Measurements from ENCODE around the gene LILRA1. TPM values are rescaled to one million over a fixed set of nuclear protein-coding genes. Genes with fewer than 3 reads are reported as not detected.
"Not testable (repeated sequence)": the region's sequence is repeated elsewhere in the genome, so short reads cannot be mapped to it uniquely, and the experiment has no call there.

LILRA1 gene
- total and polyA plus RNA-seq, 4 experiments from 2014 or later = not detected

GRCh38 chr19:54554896-54555295, 38.5 kb upstream of the LILRA1 start:
- POLR2A ChIA-PET (ENCODE audit: partially characterized antibody) = no interaction called here
- intact Hi-C loops (cut with micrococcal nuclease) = no loop called here

GRCh38 chr19:54556194-54556593, 37.2 kb upstream of the LILRA1 start:
- POLR2A ChIA-PET (ENCODE audit: partially characterized antibody) = no interaction called here
- peaks cover 0 to 6% (median 5%) of the 10 kb centered on the region in 4 donors for H3K4me1 Mint-ChIP-seq
- H3K4me3 ChIP-seq (ENCODE audit: low read length in 2 of 2) = no peak overlapping the region
- intact Hi-C loops (cut with micrococcal nuclease) = no loop called here
- H3K9me3 Mint-ChIP-seq = peaks cover 0 to 5% (median 0%) of the 10 kb centered on the region in 8 donors
- CTCF ChIA-PET (ENCODE audit: partially characterized antibody) = no interaction called here
- H3K27me3 Mint-ChIP-seq = peaks cover 17 to 23% of the 10 kb centered on the region in 2 donors
- no peak overlapping the region for H3K4me3 Mint-ChIP-seq
- H3K36me3 Mint-ChIP-seq = no peaks in the 10 kb centered on the region
- no peak overlapping the region for H3K27ac ChIP-seq (ENCODE audit: low read depth, low read length)
- H3K9me3 ChIP-seq (ENCODE audit: control insufficient read depth in 1 of 2, low read length in 2 of 2) = no peaks in the 10 kb centered on the region
- H3K27ac Mint-ChIP-seq = no peak overlapping the region
- no peaks in the 10 kb centered on the region for H3K27me3 ChIP-seq (ENCODE audit: insufficient read depth, low read length)
- no peak for DNase-seq
- no peaks in the 10 kb centered on the region for H3K36me3 ChIP-seq (ENCODE audit: insufficient read depth, low read length)
- H3K4me1 ChIP-seq (ENCODE audit: insufficient read depth, low read length) = peaks cover 5% of the 10 kb centered on the region

More at GRCh38 chr19:54554896-54555295, 38.5 kb upstream of the LILRA1 start:
- CTCF ChIA-PET (ENCODE audit: partially characterized antibody) = no interaction called here
- Histone ChIP-seq H3K27ac (ENCODE audit: low read depth, low read length) (no peak overlapping the region), H3K4me3 (ENCODE audit: low read length in 2 of 2) (no peak overlapping the region), H3K9me3 (ENCODE audit: control insufficient read depth in 1 of 2, low read length in 2 of 2) (no peaks in the 10 kb centered on the region), H3K27me3 (ENCODE audit: insufficient read depth, low read length) (no peaks in the 10 kb centered on the region), H3K4me1 (ENCODE audit: insufficient read depth, low read length) (peaks cover 5% of the 10 kb centered on the region), H3K36me3 (ENCODE audit: insufficient read depth, low read length) (no peaks in the 10 kb centered on the region)
- Mint-ChIP-seq H3K27ac (no peak overlapping the region), H3K36me3 (no peaks in the 10 kb centered on the region), H3K27me3 (peaks cover 18 to 22% of the 10 kb centered on the region in 2 donors), H3K4me1 (peaks cover 0 to 7% (median 5%) of the 10 kb centered on the region in 4 donors), H3K4me3 (no peak overlapping the region), H3K9me3 (peaks cover 0 to 5% (median 0%) of the 10 kb centered on the region in 8 donors)
- DNase-seq = no peak

- H3K4me1 ChIP-seq (ENCODE audit: insufficient read depth, low read length) = no peaks in the 10 kb centered on the region
- Mint-ChIP-seq H3K36me3 (no peaks in the 10 kb centered on the region), H3K4me3 (no peak overlapping the region), H3K27me3 (peaks cover 11 to 14% of the 10 kb centered on the region in 2 donors), H3K9me3 (peaks cover 0 to 4% (median 0%) of the 10 kb centered on the region in 8 donors), H3K27ac (no peak overlapping the region), H3K4me1 (no peaks in the 10 kb centered on the region)
- no peaks in the 10 kb centered on the region for H3K36me3 ChIP-seq (ENCODE audit: insufficient read depth, low read length)
- no peaks in the 10 kb centered on the region for H3K9me3 ChIP-seq (ENCODE audit: control insufficient read depth in 1 of 2, low read length in 2 of 2)
- no peaks in the 10 kb centered on the region for H3K27me3 ChIP-seq (ENCODE audit: insufficient read depth, low read length)
- H3K27ac ChIP-seq (ENCODE audit: low read depth, low read length) = no peak overlapping the region
- intact Hi-C loops (cut with micrococcal nuclease) = no loop called here
- ChIA-PET CTCF (ENCODE audit: partially characterized antibody) (interaction anchor here (0.9 kb wide), 1 partner anchor 170 kb away, joined by 3 read pairs; no protein-coding TSS in a partner anchor), POLR2A (ENCODE audit: partially characterized antibody) (no interaction called here)
- no peak for DNase-seq
- no peak overlapping the region for H3K4me3 ChIP-seq (ENCODE audit: low read length in 2 of 2)
Measured at GRCh38 chr19:54558339-54558738, 35.1 kb upstream of the LILRA1 start.

GRCh38 chr19:54560881-54561385, 32.5 kb upstream of the LILRA1 start:
- Histone ChIP-seq H3K4me3 (ENCODE audit: low read length in 2 of 2) (no peak overlapping the region), H3K27ac (ENCODE audit: low read depth, low read length) (no peak overlapping the region), H3K9me3 (ENCODE audit: control insufficient read depth in 1 of 2, low read length in 2 of 2) (no peaks in the 10 kb centered on the region), H3K4me1 (ENCODE audit: insufficient read depth, low read length) (no peaks in the 10 kb centered on the region), H3K27me3 (ENCODE audit: insufficient read depth, low read length) (no peaks in the 10 kb centered on the region), H3K36me3 (ENCODE audit: insufficient read depth, low read length) (no peaks in the 10 kb centered on the region)
- no peak for DNase-seq
- CTCF ChIA-PET (ENCODE audit: partially characterized antibody) = no interaction called here
- no peaks in the 10 kb centered on the region for H3K4me1 Mint-ChIP-seq
- POLR2A ChIA-PET (ENCODE audit: partially characterized antibody) = no interaction called here
- H3K4me3 Mint-ChIP-seq = no peak overlapping the region
- peaks cover 6 to 9% of the 10 kb centered on the region in 2 donors for H3K27me3 Mint-ChIP-seq
- intact Hi-C loops (cut with micrococcal nuclease) = no loop called here
- H3K9me3 Mint-ChIP-seq = peaks cover 0 to 4% (median 0%) of the 10 kb centered on the region in 8 donors
- no peak overlapping the region for H3K27ac Mint-ChIP-seq
- no peaks in the 10 kb centered on the region for H3K36me3 Mint-ChIP-seq

- H3K4me1 ChIP-seq (ENCODE audit: insufficient read depth, low read length) = no peaks in the 10 kb centered on the region
- Mint-ChIP-seq H3K4me3 (no peak overlapping the region), H3K27ac (no peak overlapping the region), H3K4me1 (no peaks in the 10 kb centered on the region), H3K36me3 (no peaks in the 10 kb centered on the region), H3K9me3 (peaks cover 0 to 4% (median 0%) of the 10 kb centered on the region in 8 donors), H3K27me3 (peaks cover 5 to 16% of the 10 kb centered on the region in 2 donors)
- intact Hi-C loops (cut with micrococcal nuclease) = no loop called here
- no peaks in the 10 kb centered on the region for H3K9me3 ChIP-seq (ENCODE audit: control insufficient read depth in 1 of 2, low read length in 2 of 2)
- no peaks in the 10 kb centered on the region for H3K27me3 ChIP-seq (ENCODE audit: insufficient read depth, low read length)
- H3K27ac ChIP-seq (ENCODE audit: low read depth, low read length) = no peak overlapping the region
- H3K4me3 ChIP-seq (ENCODE audit: low read length in 2 of 2) = no peak overlapping the region
- ChIA-PET CTCF (ENCODE audit: partially characterized antibody) (no interaction called here), POLR2A (ENCODE audit: partially characterized antibody) (no interaction called here)
- H3K36me3 ChIP-seq (ENCODE audit: insufficient read depth, low read length) = no peaks in the 10 kb centered on the region
- no peak for DNase-seq
Measured at GRCh38 chr19:54561840-54562239, 31.6 kb upstream of the LILRA1 start.

- H3K27me3 ChIP-seq (ENCODE audit: insufficient read depth, low read length); POLR2A ChIA-PET (ENCODE audit: partially characterized antibody); DNase-seq; CTCF ChIA-PET (ENCODE audit: partially characterized antibody); H3K27ac ChIP-seq (ENCODE audit: low read depth, low read length); H3K4me1 ChIP-seq (ENCODE audit: insufficient read depth, low read length); H3K36me3 ChIP-seq (ENCODE audit: insufficient read depth, low read length); H3K27ac Mint-ChIP-seq; intact Hi-C loops (cut with micrococcal nuclease); H3K4me3 ChIP-seq (ENCODE audit: low read length in 2 of 2); H3K9me3 ChIP-seq (ENCODE audit: control insufficient read depth in 1 of 2, low read length in 2 of 2); H3K4me3 Mint-ChIP-seq; H3K9me3 Mint-ChIP-seq; H3K4me1 Mint-ChIP-seq; H3K36me3 Mint-ChIP-seq: not testable (repeated sequence)
- H3K27me3 Mint-ChIP-seq = peaks cover 9 to 18% of the 10 kb centered on the region in 2 donors
Measured at GRCh38 chr19:54563206-54563605, 30.2 kb upstream of the LILRA1 start.

- no peaks in the 10 kb centered on the region for H3K36me3 Mint-ChIP-seq
- H3K27ac Mint-ChIP-seq = no peak overlapping the region
- H3K27me3 ChIP-seq (ENCODE audit: insufficient read depth, low read length) = peaks cover 3% of the 10 kb centered on the region
- no peaks in the 10 kb centered on the region for H3K36me3 ChIP-seq (ENCODE audit: insufficient read depth, low read length)
- no peak overlapping the region for H3K4me3 ChIP-seq (ENCODE audit: low read length in 2 of 2)
- ChIA-PET POLR2A (ENCODE audit: partially characterized antibody) (no interaction called here), CTCF (ENCODE audit: partially characterized antibody) (no interaction called here)
- no peak overlapping the region for H3K27ac ChIP-seq (ENCODE audit: low read depth, low read length)
- H3K4me1 Mint-ChIP-seq = no peaks in the 10 kb centered on the region
- no peaks in the 10 kb centered on the region for H3K4me1 ChIP-seq (ENCODE audit: insufficient read depth, low read length)
- intact Hi-C loops (cut with micrococcal nuclease) = no loop called here
- no peaks in the 10 kb centered on the region for H3K9me3 ChIP-seq (ENCODE audit: control insufficient read depth in 1 of 2, low read length in 2 of 2)
- peaks cover 30 to 32% of the 10 kb centered on the region in 2 donors for H3K27me3 Mint-ChIP-seq
- DNase-seq = no peak
- no peak overlapping the region for H3K4me3 Mint-ChIP-seq
- no peaks in the 10 kb centered on the region for H3K9me3 Mint-ChIP-seq
Measured at GRCh38 chr19:54570316-54570715, 23.1 kb upstream of the LILRA1 start.

Data from CD4-positive, alpha-beta memory T cell (primary cell).